Astrocyte (in vitro differentiated cells and primary cell): ENCODE results near the gene ADRA2A.

Experiments
- EZH2 ChIP-seq: IDR thresholded peaks from 2 replicates; pipeline ENCODE4 v1.6.1; 2012; ENCODE audit warnings: mild to moderate bottlenecking, low read length, inconsistent platforms; ENCODE audit not compliant: insufficient read depth
- TF ChIP-seq, protein P1 (sequence below): IDR thresholded peaks from 2 replicates; pipeline ENCODE4 v1.5.1; 2011; ENCODE audit warnings: low read depth, mild to moderate bottlenecking, inconsistent platforms, low read length, moderate library complexity; ENCODE audit not compliant: insufficient read depth

DNA sequence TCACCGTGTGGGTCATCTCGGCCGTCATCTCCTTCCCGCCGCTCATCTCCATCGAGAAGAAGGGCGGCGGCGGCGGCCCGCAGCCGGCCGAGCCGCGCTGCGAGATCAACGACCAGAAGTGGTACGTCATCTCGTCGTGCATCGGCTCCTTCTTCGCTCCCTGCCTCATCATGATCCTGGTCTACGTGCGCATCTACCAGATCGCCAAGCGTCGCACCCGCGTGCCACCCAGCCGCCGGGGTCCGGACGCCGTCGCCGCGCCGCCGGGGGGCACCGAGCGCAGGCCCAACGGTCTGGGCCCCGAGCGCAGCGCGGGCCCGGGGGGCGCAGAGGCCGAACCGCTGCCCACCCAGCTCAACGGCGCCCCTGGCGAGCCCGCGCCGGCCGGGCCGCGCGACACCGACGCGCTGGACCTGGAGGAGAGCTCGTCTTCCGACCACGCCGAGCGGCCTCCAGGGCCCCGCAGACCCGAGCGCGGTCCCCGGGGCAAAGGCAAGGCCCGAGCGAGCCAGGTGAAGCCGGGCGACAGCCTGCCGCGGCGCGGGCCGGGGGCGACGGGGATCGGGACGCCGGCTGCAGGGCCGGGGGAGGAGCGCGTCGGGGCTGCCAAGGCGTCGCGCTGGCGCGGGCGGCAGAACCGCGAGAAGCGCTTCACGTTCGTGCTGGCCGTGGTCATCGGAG is 1.8 kb downstream of the ADRA2A start:
- peak; percentile 79 for TF ChIP-seq EZH2
- TF ChIP-seq, protein P1, sequence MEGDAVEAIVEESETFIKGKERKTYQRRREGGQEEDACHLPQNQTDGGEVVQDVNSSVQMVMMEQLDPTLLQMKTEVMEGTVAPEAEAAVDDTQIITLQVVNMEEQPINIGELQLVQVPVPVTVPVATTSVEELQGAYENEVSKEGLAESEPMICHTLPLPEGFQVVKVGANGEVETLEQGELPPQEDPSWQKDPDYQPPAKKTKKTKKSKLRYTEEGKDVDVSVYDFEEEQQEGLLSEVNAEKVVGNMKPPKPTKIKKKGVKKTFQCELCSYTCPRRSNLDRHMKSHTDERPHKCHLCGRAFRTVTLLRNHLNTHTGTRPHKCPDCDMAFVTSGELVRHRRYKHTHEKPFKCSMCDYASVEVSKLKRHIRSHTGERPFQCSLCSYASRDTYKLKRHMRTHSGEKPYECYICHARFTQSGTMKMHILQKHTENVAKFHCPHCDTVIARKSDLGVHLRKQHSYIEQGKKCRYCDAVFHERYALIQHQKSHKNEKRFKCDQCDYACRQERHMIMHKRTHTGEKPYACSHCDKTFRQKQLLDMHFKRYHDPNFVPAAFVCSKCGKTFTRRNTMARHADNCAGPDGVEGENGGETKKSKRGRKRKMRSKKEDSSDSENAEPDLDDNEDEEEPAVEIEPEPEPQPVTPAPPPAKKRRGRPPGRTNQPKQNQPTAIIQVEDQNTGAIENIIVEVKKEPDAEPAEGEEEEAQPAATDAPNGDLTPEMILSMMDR = no peak
